NCI-H748 (cell line): ENCODE results near the gene JMJD6.
"Not testable (repeated sequence)": the region's sequence is repeated elsewhere in the genome, so short reads cannot be mapped to it uniquely, and the experiment has no call there.

Experiments
- DNase-seq: peaks from one replicate; lab custom pipeline; 2025; ENCODE audit not compliant: unreplicated experiment; lab: John Stamatoyannopoulos, UW

Gene JMJD6

GRCh38 chr17:76700617-76701470, 25.6 kb downstream of the JMJD6 start:
- no peak for DNase-seq

- DNase-seq: no peak
Measured at GRCh38 chr17:76700270-76700616, 26.2 kb downstream of the JMJD6 start.

- not testable (repeated sequence) for DNase-seq
Measured at GRCh38 chr17:76698466-76698977, 27.9 kb downstream of the JMJD6 start.

GRCh38 chr17:76697702-76698465, 28.5 kb downstream of the JMJD6 start:
- DNase-seq: no peak

GRCh38 chr17:76696763-76697701, 29.4 kb downstream of the JMJD6 start:
- no peak for DNase-seq

- no peak for DNase-seq
Measured at GRCh38 chr17:76695059-76695831, 31.2 kb downstream of the JMJD6 start.

GRCh38 chr17:76691379-76692191, 34.8 kb downstream of the JMJD6 start:
- DNase-seq: no peak

GRCh38 chr17:76690596-76691280, 35.7 kb downstream of the JMJD6 start:
- DNase-seq: no peak

GRCh38 chr17:76689859-76690258, 36.5 kb downstream of the JMJD6 start:
- DNase-seq: no peak

- no peak for DNase-seq
Measured at GRCh38 chr17:76688165-76688622, 38.2 kb downstream of the JMJD6 start.

GRCh38 chr17:76687298-76688164, 38.9 kb downstream of the JMJD6 start:
- no peak for DNase-seq

- DNase-seq: no peak
Measured at GRCh38 chr17:76686538-76687297, 39.7 kb downstream of the JMJD6 start.

GRCh38 chr17:76685846-76686245, 40.6 kb downstream of the JMJD6 start:
- DNase-seq: no peak

- DNase-seq: no peak
Measured at GRCh38 chr17:76685366-76685765, 41.0 kb downstream of the JMJD6 start.

- DNase-seq: no peak
Measured at GRCh38 chr17:76684756-76685155, 41.6 kb downstream of the JMJD6 start.

GRCh38 chr17:76683921-76684745, 42.3 kb downstream of the JMJD6 start:
- DNase-seq: no peak
